ENCODE measurements around the gene ERBB4.

GRCh38 chr2:212254339-212254738 lies 284.3 kb downstream of the ERBB4 start:
- no peak for TF ChIP-seq POLR2A (IDR thresholded peaks at IDR 0.05)
- TF ChIP-seq, protein P1, sequence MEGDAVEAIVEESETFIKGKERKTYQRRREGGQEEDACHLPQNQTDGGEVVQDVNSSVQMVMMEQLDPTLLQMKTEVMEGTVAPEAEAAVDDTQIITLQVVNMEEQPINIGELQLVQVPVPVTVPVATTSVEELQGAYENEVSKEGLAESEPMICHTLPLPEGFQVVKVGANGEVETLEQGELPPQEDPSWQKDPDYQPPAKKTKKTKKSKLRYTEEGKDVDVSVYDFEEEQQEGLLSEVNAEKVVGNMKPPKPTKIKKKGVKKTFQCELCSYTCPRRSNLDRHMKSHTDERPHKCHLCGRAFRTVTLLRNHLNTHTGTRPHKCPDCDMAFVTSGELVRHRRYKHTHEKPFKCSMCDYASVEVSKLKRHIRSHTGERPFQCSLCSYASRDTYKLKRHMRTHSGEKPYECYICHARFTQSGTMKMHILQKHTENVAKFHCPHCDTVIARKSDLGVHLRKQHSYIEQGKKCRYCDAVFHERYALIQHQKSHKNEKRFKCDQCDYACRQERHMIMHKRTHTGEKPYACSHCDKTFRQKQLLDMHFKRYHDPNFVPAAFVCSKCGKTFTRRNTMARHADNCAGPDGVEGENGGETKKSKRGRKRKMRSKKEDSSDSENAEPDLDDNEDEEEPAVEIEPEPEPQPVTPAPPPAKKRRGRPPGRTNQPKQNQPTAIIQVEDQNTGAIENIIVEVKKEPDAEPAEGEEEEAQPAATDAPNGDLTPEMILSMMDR (IDR thresholded peaks at IDR 0.05) = no peak

All from Peyer's patch (tissue), 4 donors.